Stromal cell of bone marrow (primary cell): Measurements from ENCODE around the gene C1QB.
"Not testable (repeated sequence)": the region's sequence is repeated elsewhere in the genome, so short reads cannot be mapped to it uniquely, and the experiment has no call there.

ENCODE experiments used
- DNase-seq: peaks from one replicate; pipeline ENCODE4 v3.0.0-alpha.2; 2012; ENCODE audit warnings: low read depth

Gene C1QB

DNA sequence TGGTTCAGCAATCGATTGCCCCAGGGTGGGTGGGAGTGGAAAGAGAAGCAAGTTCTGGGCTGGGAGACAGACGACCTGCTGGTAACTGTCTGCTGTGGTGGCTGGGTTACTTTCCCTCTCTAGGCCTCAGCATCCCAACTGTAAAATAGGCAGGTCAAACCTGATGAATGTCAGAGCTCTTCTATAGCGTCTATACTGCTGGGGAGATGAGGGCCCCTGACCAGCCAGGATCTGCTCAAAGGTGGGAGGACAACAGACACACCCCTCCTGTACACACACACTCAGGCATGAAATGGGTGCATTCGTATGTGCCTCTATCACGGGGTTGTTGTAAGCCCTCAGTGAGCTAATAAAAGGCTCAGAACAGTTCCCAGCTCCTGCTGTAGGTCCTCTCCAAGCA is 44.9 kb downstream of the C1QB start:
- DNase-seq, result no peak

DNA sequence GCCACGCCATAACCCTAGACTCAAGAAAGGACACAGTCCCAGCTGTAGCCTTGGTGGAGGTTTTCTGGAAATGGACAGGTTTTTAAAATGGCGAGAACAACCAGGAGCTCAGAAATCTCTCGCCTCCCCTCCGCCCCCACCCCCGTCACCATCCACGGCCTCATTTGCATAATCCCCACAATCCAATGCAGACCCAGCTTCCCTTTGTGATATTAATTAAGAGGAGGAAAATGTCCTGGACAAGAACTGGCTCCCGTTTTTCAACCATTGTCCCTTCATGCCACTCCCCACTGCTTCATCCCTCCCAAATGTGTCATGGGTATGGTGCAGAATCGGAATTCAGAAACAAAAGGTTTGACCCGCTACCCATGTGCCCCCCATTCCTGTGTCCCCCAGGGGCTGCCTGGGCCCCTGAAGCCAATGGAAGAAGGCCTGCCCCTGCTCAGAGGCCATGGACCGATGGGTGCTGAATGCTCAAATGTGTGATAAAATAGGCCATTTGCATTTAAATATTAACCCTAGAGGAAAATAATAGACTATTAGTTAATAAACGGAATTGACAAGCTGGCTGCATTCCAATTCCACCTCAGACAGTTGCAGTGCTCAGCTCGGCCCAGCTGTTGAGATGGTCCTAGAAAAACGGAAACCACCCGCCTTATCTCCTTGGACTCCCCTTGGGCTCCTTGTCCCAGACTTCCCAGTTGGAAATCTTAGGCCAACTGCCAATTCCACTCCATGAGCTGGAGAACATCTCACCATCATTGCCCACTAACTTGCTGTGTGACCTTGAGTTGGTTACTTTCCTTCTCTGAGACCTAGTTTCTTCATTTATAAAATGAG is 46.9 kb downstream of the C1QB start:
- no peak for DNase-seq

DNA sequence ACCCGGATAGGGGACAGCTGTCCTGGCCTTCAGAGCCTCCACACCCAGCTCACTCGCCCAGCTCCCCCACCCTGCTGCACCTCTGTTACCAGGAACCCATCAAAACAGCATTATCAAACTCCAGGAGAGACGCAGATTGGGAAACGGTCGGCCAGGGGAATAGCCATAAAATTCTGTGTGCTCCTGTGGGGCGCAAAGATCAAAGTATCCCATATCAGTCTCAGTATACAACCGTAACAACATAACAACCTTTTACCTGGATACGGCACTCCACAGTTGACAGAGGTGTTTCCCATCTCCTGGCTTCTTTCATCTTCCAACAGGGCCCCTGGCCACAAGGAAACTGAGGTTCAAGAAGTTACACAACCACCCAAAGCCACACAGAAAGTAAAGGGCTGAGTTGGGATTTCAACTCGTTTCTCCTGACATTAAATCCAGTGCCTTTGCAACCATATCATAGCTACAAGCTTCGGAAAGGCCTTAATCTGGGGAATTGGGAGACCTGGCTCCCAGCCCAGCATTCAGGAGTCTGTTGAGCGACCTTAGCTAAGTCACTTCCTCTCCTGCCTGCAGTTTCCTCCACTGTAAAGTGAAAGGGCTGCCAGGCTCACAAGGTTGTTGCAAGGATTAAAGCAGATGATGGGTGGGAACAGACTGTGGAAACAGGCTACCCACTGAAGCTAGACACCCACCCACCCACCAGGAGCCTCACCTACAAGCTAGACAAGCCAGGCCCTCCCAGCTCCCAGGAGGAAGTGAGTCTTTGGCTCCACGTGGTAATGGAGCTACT is 49.5 kb downstream of the C1QB start:
- DNase-seq, result no peak

DNA sequence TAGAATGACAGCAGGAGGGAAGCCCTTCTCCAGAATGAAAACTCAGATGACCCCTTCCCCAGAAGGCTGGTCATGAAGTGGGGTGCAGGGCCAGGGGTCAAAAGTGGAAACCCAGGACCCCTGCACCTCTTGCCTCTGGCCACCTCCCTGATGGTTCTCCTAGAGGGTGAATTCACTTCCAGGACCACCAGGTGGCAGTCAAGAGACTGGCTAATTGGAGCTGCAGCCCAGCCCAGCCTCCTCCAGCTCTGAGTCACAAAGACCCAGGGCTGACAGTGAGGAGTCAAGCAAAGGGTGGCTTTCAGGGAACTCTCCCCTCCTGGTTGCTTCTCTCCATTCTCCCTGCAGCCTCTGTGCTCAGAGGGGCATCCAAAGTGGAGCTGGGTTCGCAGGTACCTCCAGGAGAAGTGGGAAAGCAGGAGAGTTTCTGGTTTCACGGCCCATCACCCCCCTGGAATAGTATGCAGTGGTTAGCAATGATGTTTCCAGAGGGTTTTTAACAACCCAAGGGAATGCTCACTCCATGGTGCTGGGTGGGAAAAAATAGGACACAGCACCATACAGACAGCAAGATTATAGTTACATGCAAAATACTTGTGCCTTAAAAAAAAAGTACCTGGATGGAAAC is 51.5 kb downstream of the C1QB start:
- peak; percentile 77 for DNase-seq

DNA sequence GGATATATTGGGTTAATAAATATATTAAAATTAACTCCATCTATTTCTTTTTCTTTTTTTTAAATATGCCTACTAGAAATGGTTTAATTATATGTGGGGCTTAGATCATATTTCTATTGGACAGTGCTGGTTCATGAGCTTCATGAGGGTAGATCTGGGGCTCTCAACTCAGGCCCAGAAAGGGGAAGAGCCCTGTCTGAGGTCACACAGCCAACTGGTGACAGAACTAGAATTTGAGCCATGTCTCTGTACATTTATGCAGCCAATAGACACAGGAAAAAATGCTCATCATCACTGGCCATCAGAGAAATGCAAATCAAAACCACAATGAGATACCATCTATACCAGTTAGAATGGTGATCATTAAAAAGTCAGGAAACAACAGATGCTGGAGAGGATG is 52.5 kb downstream of the C1QB start:
- DNase-seq, result no peak

DNA sequence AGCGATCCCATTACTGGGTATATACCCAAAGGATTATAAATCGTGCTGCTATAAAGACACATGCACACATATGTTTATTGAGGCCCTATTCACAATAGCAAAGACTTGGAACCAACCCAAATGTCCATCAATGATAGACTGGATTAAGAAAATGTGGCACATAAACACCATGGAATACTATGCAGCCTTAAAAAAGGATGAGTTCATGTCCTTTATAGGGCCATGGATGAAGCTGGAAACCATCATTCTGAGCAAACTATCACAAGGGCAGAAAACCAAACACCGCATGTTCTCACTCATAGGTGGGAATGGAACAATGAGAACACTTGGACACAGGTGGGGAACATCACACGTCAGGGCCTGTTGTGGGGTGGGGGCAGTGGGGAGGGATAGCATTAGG is 53.1 kb downstream of the C1QB start:
- DNase-seq, result not testable (repeated sequence)

DNA sequence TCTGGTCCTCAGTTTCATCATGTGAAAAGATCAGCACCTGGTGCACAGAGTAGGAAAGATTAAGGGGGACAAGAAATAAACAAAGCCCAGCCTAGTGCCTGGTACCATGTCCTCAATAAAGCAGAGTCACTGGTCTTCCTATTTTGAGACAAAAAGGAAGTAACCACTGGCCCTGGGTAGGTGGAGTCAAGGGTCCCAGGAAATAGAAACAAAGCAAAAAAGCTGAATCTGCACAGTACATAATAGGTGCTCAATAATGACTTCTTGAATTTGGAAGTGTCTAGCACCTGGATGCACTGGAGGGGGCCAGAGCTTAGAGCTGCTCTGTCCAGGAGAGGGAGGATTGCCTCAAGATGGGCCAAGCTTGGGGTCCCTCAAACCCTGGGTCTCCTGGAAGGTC is 55.7 kb downstream of the C1QB start:
- DNase-seq, result no peak

DNA sequence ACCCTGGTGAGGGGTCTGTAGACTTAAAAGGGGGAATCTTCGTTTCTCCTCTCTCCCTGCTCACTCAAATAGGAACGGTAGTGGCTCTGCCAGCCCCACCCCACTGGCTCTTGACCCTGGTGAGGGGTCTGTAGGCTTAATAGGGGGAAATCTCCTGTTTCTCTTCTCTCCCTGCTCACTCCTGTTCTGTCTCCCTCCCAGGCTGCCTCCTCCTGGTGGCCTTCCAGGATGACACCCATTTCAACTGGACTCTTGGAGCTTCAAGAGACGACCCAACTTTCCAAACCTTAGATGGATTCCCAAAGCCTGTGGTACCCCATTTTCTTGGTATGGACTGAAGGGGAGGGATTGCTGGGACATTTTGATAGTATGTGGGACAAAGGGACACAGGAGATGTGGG is 56.2 kb downstream of the C1QB start:
- no peak for DNase-seq

DNA sequence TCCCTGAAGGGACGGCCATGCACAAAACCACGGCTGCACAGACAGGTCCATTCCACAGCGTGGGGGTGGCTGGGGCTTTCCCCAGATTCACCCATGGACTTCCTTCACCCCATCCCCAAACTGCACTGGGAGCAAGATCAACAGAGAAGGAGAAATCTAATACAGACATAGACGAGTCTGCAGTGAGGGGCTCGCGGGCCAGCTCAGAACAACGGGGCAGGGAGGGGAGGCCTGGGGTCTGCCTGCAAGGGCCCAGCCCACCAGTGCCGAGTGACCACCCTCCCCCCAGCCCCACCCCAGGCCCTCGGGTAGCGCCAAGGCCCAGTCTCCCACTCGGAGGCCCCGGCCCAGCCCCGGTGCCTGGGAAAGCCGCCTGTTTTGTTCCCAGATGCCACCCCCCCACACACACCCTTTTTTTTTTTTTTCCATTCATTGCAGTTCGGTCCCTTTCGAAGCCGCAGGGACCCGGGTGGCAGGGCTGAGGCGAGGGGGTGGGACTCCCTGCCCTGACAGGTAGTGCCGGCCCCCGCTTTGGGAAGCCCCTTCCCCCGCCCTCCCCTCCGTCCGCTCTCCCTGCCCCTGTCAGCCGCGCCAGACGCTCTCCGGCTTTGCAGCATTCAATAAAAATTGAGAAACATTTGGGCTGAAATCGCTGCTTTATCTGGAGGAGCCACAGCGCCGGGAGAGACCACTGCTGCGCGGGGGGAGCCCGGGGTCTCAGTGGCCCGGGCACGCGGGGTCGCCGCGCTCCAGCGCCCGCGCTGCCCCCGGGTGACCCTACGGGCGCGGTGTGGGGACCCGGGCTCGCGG is 57.1 kb downstream of the C1QB start:
- peak; percentile 54 for DNase-seq

DNA sequence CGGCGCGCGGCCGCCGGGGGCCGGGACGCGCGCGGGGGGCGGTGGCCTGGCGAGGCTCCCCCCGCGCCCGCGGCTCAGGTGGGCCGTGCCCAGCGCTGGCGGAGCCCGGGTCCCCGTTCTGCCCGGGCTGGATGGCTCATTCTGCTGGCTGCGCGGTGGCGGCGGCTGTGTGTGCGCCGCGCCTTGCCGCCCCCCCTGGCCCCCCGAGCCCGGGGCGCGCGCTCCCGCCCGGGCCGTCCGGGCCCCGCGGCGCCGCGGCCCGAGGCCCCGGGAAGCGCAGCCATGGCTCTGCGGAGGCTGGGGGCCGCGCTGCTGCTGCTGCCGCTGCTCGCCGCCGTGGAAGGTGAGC is 57.6 kb downstream of the C1QB start, which contains the start of gene EPHB2:
Gene EPHB2 (plus strand): TSS at position 139 of the 349 bp plus-strand sequence. CDS start 144 bp downstream, at position 283.
- no peak for DNase-seq

DNA sequence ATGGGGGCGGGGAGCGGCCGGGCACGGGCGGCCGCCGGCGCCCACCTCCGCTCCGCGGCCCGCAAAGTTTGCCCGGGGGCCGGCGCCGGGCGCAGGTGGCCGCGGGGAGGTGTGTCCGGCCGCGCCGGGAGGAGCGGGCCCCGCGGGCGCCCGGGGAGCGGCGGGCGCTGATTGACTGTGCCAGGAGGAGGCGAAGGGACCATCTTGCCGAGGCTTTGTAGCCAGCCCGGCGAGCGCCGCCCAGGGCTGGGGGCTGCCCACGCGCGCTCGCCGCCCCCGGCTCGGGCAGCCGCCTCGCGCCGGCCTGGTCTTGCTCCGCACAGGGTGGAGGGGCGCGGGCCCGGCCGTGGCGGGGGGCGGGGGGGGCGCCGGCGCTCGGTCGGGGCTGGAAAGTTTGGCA is 58.0 kb downstream of the C1QB start:
- no peak for DNase-seq
